Keratinocyte (primary cell): ENCODE measurements around the gene MRTO4. TPM values are rescaled to one million over a fixed set of nuclear protein-coding genes. Genes with fewer than 3 reads are reported as not detected.

ENCODE experiments used
- DNase-seq: peaks from one replicate; pipeline ENCODE4 v3.0.0-alpha.2; 2011; ENCODE audit warnings: low read depth, missing footprints, low spot score
- FAIRE-seq: peaks from 2 replicates; lab custom pipeline; 2011; peaks lifted over from hg19 to GRCh38; lab: Jason Lieb, UNC
- H2AFZ ChIP-seq: 2 replicates; pipeline ENCODE4 v1.6.0; 2012; ENCODE audit warnings: low read length, control low read depth, inconsistent platforms; ENCODE audit not compliant: control insufficient read depth
- H3K27ac ChIP-seq: 2 replicates; pipeline ENCODE4 v1.5.1; 2011; ENCODE audit warnings: low read length; ENCODE audit not compliant: control insufficient read depth, insufficient read depth
- H3K27me3 ChIP-seq: 3 replicates; pipeline ENCODE4 v1.6.0; 2011; ENCODE audit warnings: low read length; ENCODE audit not compliant: control insufficient read depth, insufficient read depth; ENCODE audit errors: extremely low read depth
- H3K36me3 ChIP-seq, 2 experiments: 2 replicates in 1 of 2; 3 replicates in 1 of 2; pipeline ENCODE4 v1.5.1; 2011; ENCODE audit warnings: low read length in 2 of 2, mild to moderate bottlenecking in 1 of 2; ENCODE audit not compliant: control insufficient read depth in 2 of 2, insufficient read depth in 2 of 2; ENCODE audit errors: extremely low read depth in 1 of 2
- H3K4me1 ChIP-seq: 3 replicates; pipeline ENCODE4 v1.5.1; 2011; ENCODE audit warnings: low read length; ENCODE audit not compliant: control insufficient read depth, insufficient read depth; ENCODE audit errors: extremely low read depth
- H3K4me2 ChIP-seq: 3 replicates; pipeline ENCODE4 v1.6.0; 2011; ENCODE audit warnings: low read depth, low read length; ENCODE audit not compliant: control insufficient read depth, insufficient read depth; ENCODE audit errors: extremely low read depth
- H3K4me3 ChIP-seq, 3 experiments: fragments of 200-600 bp in 1 of 3; sonication (generic) in 1 of 3; 2 replicates in 2 of 3; 3 replicates in 1 of 3; pipeline ENCODE4 v1.5.1; 2011 to 2016; ENCODE audit warnings: low read length in 3 of 3, mild to moderate bottlenecking in 3 of 3, control low read depth in 2 of 3, inconsistent platforms in 1 of 3, low read depth in 1 of 3, mixed read lengths in 1 of 3, mixed run types in 1 of 3, moderate library complexity in 1 of 3; ENCODE audit not compliant: control insufficient read depth in 2 of 3, insufficient read depth in 2 of 3; ENCODE audit errors: extremely low read depth in 1 of 3
- H3K79me2 ChIP-seq: 2 replicates; pipeline ENCODE4 v1.6.0; 2012; ENCODE audit warnings: low read length; ENCODE audit not compliant: control insufficient read depth, insufficient read depth
- H3K9ac ChIP-seq: 3 replicates; pipeline ENCODE4 v1.6.0; 2011; ENCODE audit warnings: low read length; ENCODE audit not compliant: control insufficient read depth, insufficient read depth; ENCODE audit errors: extremely low read depth
- H3K9me1 ChIP-seq: 3 replicates; pipeline ENCODE4 v1.6.0; 2011; ENCODE audit warnings: low read length; ENCODE audit not compliant: control insufficient read depth, insufficient read depth; ENCODE audit errors: extremely low read depth
- H3K9me3 ChIP-seq: 2 replicates; pipeline ENCODE4 v1.5.1; 2012; ENCODE audit warnings: low read depth, low read length; ENCODE audit not compliant: control insufficient read depth
- H4K20me1 ChIP-seq: 3 replicates; pipeline ENCODE4 v1.6.0; 2011; ENCODE audit warnings: low read length; ENCODE audit not compliant: control insufficient read depth, insufficient read depth; ENCODE audit errors: extremely low read depth
- EZH2 ChIP-seq: IDR thresholded peaks from one replicate; pipeline ENCODE4 v1.6.1; 2012; ENCODE audit warnings: inconsistent platforms, mild to moderate bottlenecking, low read length, moderate library complexity
- dilution Hi-C: fragments of 300-500 bp; cut with MboI; formaldehyde crosslinking; loops from one replicate; pipeline ENCODE4 v1.7.0; 2020; ENCODE audit warnings: low sequenced_read_pairs; ENCODE audit not compliant: extremely low pct_ligation_motif_present
- polyA plus RNA-seq, 5 experiments: library from polyadenylated mRNA; depleted of rRNA in 3 of 5; stranded (reverse) in 3 of 5; stranded (forward) in 1 of 5; unstranded in 1 of 5; fragments of >200 nt; gene quantifications; 1 replicate in 1 of 5; 2 replicates in 3 of 5; 3 replicates in 1 of 5; pipeline versions ENCODE4 v1.2.1 to v1.2.3, GENCODE V29; 2011 to 2012; ENCODE audit warnings: missing spikeins in 2 of 5, low read depth in 1 of 5, low replicate concordance in 1 of 5
- small RNA-seq, 3 experiments: library from RNA; depleted of rRNA; stranded (forward); fragments of <200 nt; gene quantifications; one replicate each; pipeline ENCODE3, GENCODE V24; 2012; ENCODE audit warnings: low read depth in 3 of 3, low replicate concordance in 1 of 3; ENCODE audit not compliant: insufficient read length in 3 of 3
- TF ChIP-seq, protein P1 (sequence below), 3 experiments: IDR thresholded peaks in 1 of 3; conservative IDR thresholded peaks in 1 of 3; optimal IDR thresholded peaks in 1 of 3; 2 replicates in 2 of 3; 3 replicates in 1 of 3; pipeline versions ENCODE3 to v1.5.1; 2011; ENCODE audit warnings: low read length in 3 of 3, mild to moderate bottlenecking in 3 of 3, moderate library complexity in 2 of 3, control low read depth in 1 of 3, inconsistent platforms in 1 of 3; ENCODE audit not compliant: insufficient read depth in 2 of 3; ENCODE audit errors: extremely low read depth in 1 of 3

The MRTO4 gene
- polyA plus RNA-seq, 1 donor (not counting 4 experiments of a cell fraction or from before 2014, with no cell fraction given), result 50.2 TPM

DNA sequence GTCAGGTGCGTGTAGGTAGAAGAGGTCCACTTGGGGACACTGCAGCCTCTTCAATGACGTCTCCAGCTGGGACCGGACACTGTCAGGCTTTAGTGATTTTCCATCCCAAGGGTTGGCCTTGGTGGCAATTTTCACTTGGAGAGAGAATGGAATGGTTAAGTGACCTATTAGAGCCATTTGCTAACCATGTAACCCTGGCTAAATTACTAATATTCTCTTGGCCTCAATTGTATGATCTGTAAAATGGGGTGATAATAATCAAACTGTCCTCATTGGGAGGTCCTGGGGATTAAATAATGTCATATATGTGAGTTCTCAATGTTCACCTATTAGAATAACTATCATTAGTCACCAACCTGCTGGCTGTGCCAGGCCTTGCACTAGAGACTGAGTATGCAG, 56.9 kb downstream of the MRTO4 start:
- H2AFZ ChIP-seq, result no peak overlapping the region
- FAIRE-seq, result no peak
- TF ChIP-seq, protein P1, sequence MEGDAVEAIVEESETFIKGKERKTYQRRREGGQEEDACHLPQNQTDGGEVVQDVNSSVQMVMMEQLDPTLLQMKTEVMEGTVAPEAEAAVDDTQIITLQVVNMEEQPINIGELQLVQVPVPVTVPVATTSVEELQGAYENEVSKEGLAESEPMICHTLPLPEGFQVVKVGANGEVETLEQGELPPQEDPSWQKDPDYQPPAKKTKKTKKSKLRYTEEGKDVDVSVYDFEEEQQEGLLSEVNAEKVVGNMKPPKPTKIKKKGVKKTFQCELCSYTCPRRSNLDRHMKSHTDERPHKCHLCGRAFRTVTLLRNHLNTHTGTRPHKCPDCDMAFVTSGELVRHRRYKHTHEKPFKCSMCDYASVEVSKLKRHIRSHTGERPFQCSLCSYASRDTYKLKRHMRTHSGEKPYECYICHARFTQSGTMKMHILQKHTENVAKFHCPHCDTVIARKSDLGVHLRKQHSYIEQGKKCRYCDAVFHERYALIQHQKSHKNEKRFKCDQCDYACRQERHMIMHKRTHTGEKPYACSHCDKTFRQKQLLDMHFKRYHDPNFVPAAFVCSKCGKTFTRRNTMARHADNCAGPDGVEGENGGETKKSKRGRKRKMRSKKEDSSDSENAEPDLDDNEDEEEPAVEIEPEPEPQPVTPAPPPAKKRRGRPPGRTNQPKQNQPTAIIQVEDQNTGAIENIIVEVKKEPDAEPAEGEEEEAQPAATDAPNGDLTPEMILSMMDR (optimal IDR thresholded peaks at IDR 0.05 in 1 of 3, IDR thresholded peaks at IDR 0.05 in 1 of 3, conservative IDR thresholded peaks at IDR 0.05 in 1 of 3; ENCODE audit: extremely low read depth in 1 of 3, insufficient read depth in 2 of 3, low read length in 3 of 3), result no peak
- no peak for TF ChIP-seq EZH2

DNA sequence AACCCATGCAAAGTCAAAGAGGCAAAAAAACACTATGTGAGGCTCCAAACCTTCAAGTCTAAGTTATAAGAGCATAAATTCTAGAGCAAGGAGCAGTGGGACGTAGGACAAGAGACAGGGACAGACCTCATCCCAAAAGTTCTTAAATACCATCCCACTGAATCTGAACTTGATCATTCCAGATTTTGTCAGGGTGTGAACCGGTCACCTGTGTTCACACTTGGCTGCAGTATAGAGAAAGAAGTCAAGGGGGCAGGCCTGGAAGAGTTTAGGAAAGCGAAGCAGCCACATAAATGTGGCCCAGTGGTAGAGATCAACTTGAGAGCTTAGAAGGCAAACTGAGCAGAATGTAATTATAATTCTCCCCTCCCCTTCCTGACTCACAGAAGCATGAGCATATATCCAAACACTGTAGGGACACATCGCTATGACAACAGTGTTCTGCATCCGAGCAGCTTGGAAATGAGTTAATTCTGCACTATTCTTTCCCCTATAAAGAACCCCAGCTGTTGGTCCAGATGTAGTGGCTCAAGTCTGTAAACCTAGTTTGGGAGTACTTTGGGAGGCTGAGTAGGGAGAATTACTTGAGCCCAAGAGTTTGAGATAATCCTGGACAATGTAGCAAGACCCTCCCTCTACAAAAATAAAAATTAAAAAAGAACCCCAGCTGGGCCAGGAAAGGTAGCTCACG, 57.7 kb downstream of the MRTO4 start:
- no peak for FAIRE-seq

More for the DNA sequence above, 56.9 kb downstream of the MRTO4 start:
- H3K4me1 ChIP-seq, result peaks cover 20% of the 10 kb centered on the region
- H3K27me3 ChIP-seq, result no peaks in the 10 kb centered on the region
- peaks cover 13 to 20% of the 10 kb centered on the region in 2 experiments for H3K36me3 ChIP-seq
- H4K20me1 ChIP-seq, result no peaks in the 10 kb centered on the region
- H3K79me2 ChIP-seq, result peaks cover 14% of the 10 kb centered on the region
- dilution Hi-C loops, result no loop called here
- no peak for DNase-seq
- no peak overlapping the region for H3K9ac ChIP-seq
- no peak overlapping the region for H3K27ac ChIP-seq
- no peaks in the 10 kb centered on the region for H3K9me1 ChIP-seq
- no peak overlapping the region for H3K4me3 ChIP-seq
- no peaks in the 10 kb centered on the region for H3K9me3 ChIP-seq
- H3K4me2 ChIP-seq, result no peak overlapping the region

More for the DNA sequence above, 57.7 kb downstream of the MRTO4 start:
- Histone ChIP-seq H4K20me1 (no peaks in the 10 kb centered on the region), H3K4me2 (no peak overlapping the region), H3K79me2 (peaks cover 14% of the 10 kb centered on the region), H3K9me3 (no peaks in the 10 kb centered on the region), H3K27me3 (no peaks in the 10 kb centered on the region), H3K9me1 (no peaks in the 10 kb centered on the region), H3K4me1 (peaks cover 28% of the 10 kb centered on the region), H3K4me3 (no peak overlapping the region), H2AFZ (no peak overlapping the region), H3K27ac (no peak overlapping the region), H3K9ac (no peak overlapping the region), H3K36me3 (peaks cover 13 to 17% of the 10 kb centered on the region in 2 experiments)
- dilution Hi-C loops, result no loop called here
- no peak for DNase-seq
- TF ChIP-seq, protein P1 (optimal IDR thresholded peaks at IDR 0.05 in 1 of 3, IDR thresholded peaks at IDR 0.05 in 1 of 3, conservative IDR thresholded peaks at IDR 0.05 in 1 of 3; ENCODE audit: extremely low read depth in 1 of 3, insufficient read depth in 2 of 3, low read length in 3 of 3), result no peak
- no peak for TF ChIP-seq EZH2

Small RNA genes within 50 kb of the gene (small RNA-seq; reads per million reads assigned to genes)
- gene RNU6-1099P, result 0 to 0.07 (median 0) reads per million in 3 experiments

Other genes with a start within 250 kb of the MRTO4 start
- 39.0 to 50.9 TPM (median 46.8 TPM) in 3 replicates for gene UBR4, start 41.5 kb upstream of the MRTO4 start, polyA plus RNA-seq
- 17.1 to 48.5 TPM (median 28.6 TPM) in 3 replicates for gene EMC1, start 281 bp upstream of the MRTO4 start, polyA plus RNA-seq
- 0.03 to 0.35 TPM (median 0.17 TPM) in 3 replicates for gene AKR7A3, start 37.0 kb downstream of the MRTO4 start, polyA plus RNA-seq
- 21.4 to 29.2 TPM (median 22.0 TPM) in 3 replicates for gene AKR7A2, start 60.3 kb downstream of the MRTO4 start, polyA plus RNA-seq
- 8.0 to 16.5 TPM (median 11.6 TPM) in 3 replicates for gene SLC66A1, start 60.5 kb downstream of the MRTO4 start, polyA plus RNA-seq
- gene CAPZB, start 233.7 kb downstream of the MRTO4 start, polyA plus RNA-seq, result 143 to 422 TPM (median 193 TPM) in 3 replicates